ENCODE measurements around the gene TMEM94. TPM values are rescaled to one million over a fixed set of nuclear protein-coding genes. Genes with fewer than 3 reads are reported as not detected.
A peak's percentile ranks its signal among the peaks of the same experiment; 100 is the strongest.

Gene TMEM94
- total and polyA plus RNA-seq, 2 of the 8 experiments (the other 6 are each of a cell fraction or from before 2014, with no cell fraction given) = 54.8 to 69.9 TPM

DNA sequence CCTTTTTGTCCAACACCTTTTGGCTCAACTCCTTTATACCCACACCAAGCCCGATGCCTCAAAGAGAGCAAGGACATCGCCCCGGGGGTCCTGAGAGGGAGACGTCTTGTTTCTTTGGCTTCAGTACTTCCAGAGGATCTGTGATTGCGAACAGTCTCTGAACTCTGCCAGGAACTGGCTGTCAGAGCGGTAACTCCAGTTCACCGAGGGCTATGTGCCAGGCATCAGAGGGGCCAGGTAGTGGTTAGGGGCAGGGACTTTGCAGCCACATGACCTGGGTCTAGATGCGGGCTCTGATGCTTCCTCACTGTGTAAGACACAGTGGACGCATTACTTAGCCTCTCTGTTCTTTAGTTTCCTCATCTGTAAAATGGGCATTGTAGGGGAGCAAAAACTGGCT is 90.7 kb downstream of the TMEM94 start:
- POLR2A ChIA-PET (ENCODE audit: partially characterized antibody) = no interaction called here
- Histone ChIP-seq H2BK120ac (replicated peaks; ENCODE audit: low read depth, low read length) (no peak overlapping the region), H4K91ac (replicated peaks; ENCODE audit: insufficient read length, low read length) (no peak overlapping the region), H3K79me2 (ENCODE audit: control insufficient read depth in 1 of 2, insufficient read depth in 2 of 2, low read length in 2 of 2) (no peaks in the 10 kb centered on the region), H2AK5ac (ENCODE audit: low read depth, low read length) (peak overlapping the region; percentile 75; the same call in 1 of the 2 replicates), H4K20me1 (replicated peaks in 1 of 2; ENCODE audit: control insufficient read depth in 1 of 2, insufficient read depth in 2 of 2, low read length in 2 of 2) (peaks cover 0 to 2% of the 10 kb centered on the region in 2 experiments), H2AFZ (ENCODE audit: low read length) (no peak overlapping the region), H2BK12ac (ENCODE audit: low read depth, low read length) (no peak overlapping the region), H3K79me1 (ENCODE audit: low read depth, low read length) (no peaks in the 10 kb centered on the region; the same call in 1 of the 2 replicates), H3K23me2 (ENCODE audit: low read depth, low read length) (peaks cover 1% of the 10 kb centered on the region; the same call in 1 of the 2 replicates), H3K56ac (replicated peaks; ENCODE audit: insufficient read length, low read depth, low read length) (no peak overlapping the region), H3K18ac (ENCODE audit: extremely low read depth, low read length) (no peak overlapping the region), H3K4ac (replicated peaks; ENCODE audit: insufficient read length, low read depth, low read length) (no peak overlapping the region), H3K36me3 (ENCODE audit: control insufficient read depth in 2 of 4, insufficient read depth in 4 of 4, low read length in 3 of 4) (no peaks in the 10 kb centered on the region), H3K4me1 (replicated peaks in 1 of 4; ENCODE audit: control insufficient read depth in 3 of 4, insufficient read depth in 4 of 4, low read length in 3 of 4) (peaks cover 10 to 25% (median 16%) of the 10 kb centered on the region in 4 experiments), H3K27me3 (replicated peaks in 1 of 4; ENCODE audit: control insufficient read depth in 3 of 4, extremely low read depth in 1 of 4, insufficient read depth in 3 of 4, low read length in 3 of 4) (no peaks in the 10 kb centered on the region), H4K5ac (ENCODE audit: insufficient read length, low read depth, low read length) (no peak overlapping the region), H3K9ac (replicated peaks in 1 of 4; ENCODE audit: extremely low read depth in 1 of 4, low read depth in 3 of 4, low read length in 3 of 4) (no peak overlapping the region), H4K8ac (ENCODE audit: extremely low read depth, insufficient read depth, low read length) (no peak overlapping the region), H3K14ac (ENCODE audit: insufficient read length) (no peak overlapping the region), H3K27ac (ENCODE audit: low read depth, low read length) (no peak overlapping the region), H3K4me3 (ENCODE audit: extremely low read depth in 1 of 4, insufficient read depth in 2 of 4, low read depth in 3 of 4, low read length in 4 of 4) (no peak overlapping the region), H3K9me3 (ENCODE audit: insufficient read depth in 2 of 2, low read depth in 1 of 2, low read length in 1 of 2) (no peaks in the 10 kb centered on the region), H2BK5ac (ENCODE audit: low read depth, low read length) (no peak overlapping the region), H3K4me2 (ENCODE audit: insufficient read depth in 1 of 2, low read depth in 2 of 2, low read length in 2 of 2) (no peak overlapping the region), H2BK20ac (ENCODE audit: low read length) (no peak overlapping the region), H2BK15ac (ENCODE audit: low read length) (no peak overlapping the region), H3K23ac (ENCODE audit: insufficient read length) (no peak overlapping the region)
- FAIRE-seq = no peak
- CTCF ChIA-PET (ENCODE audit: partially characterized antibody) = interaction anchor here (1.8 kb wide), 1 partner anchor 9 kb away, joined by 4 read pairs; no protein-coding TSS in a partner anchor
- no peak for DNase-seq (ENCODE audit: low read depth in 1 of 2, low spot score in 2 of 2)
- 92% methylated on average over 9 of the region's 9 CpGs; no CpG with 5 or more reads in 1 of the 2 experiments for WGBS, 2 experiments (ENCODE audit: extremely low coverage in 1 of 2, insufficient coverage in 1 of 2, insufficient read length in 1 of 2, insufficient replicate concordance in 2 of 2, low coverage in 1 of 2, low lambda C conversion rate in 2 of 2, missing lambda C conversion rate in 1 of 2)
- TF ChIP-seq RBBP5 (IDR thresholded peaks at IDR 0.05; ENCODE audit: borderline replicate concordance, low read depth, low read length) = no peak
- no peak for TF ChIP-seq BACH1 (IDR thresholded peaks at IDR 0.05; ENCODE audit: low read length)
- TF ChIP-seq CHD1 (IDR thresholded peaks at IDR 0.05; ENCODE audit: low read depth, low read length) = no peak
- TF ChIP-seq EGR1 (IDR thresholded peaks at IDR 0.05; ENCODE audit: borderline replicate concordance, low read depth, low read length) = no peak
- TF ChIP-seq POLR2AphosphoS5 (IDR thresholded peaks at IDR 0.05; ENCODE audit: low read depth, low read length) = no peak
- TF ChIP-seq GABPA (IDR thresholded peaks at IDR 0.05; ENCODE audit: borderline replicate concordance, insufficient read depth, low read length) = no peak
- TF ChIP-seq RFX5 (IDR thresholded peaks at IDR 0.05; ENCODE audit: borderline replicate concordance, low read depth, low read length) = no peak

All from H1 (cell line).